H1 (cell line): ENCODE measurements around the gene MINDY1. TPM values are rescaled to one million over a fixed set of nuclear protein-coding genes. Genes with fewer than 3 reads are reported as not detected.

Experiments used
- BACH1 ChIP-seq: IDR thresholded peaks from 2 replicates; pipeline ENCODE4 v1.6.1; 2012; ENCODE audit warnings: low read length, improper control_type of control experiment
- BRCA1 ChIP-seq: IDR thresholded peaks from 2 replicates; pipeline ENCODE4 v1.6.1; 2012; ENCODE audit warnings: low read depth, low read length, improper control_type of control experiment
- CBX8 ChIP-seq: fragments of 300-800, 300-1000 bp; sonication (generic); IDR thresholded peaks from 2 replicates; pipeline ENCODE4 v1.7.1; 2016; ENCODE audit warnings: low read depth, low read length, borderline replicate concordance
- CEBPB ChIP-seq: IDR thresholded peaks from 2 replicates; pipeline ENCODE4 v1.6.1; 2012; ENCODE audit warnings: low read depth, low read length
- CHD1 ChIP-seq: IDR thresholded peaks from 2 replicates; pipeline ENCODE4 v1.6.1; 2012; ENCODE audit warnings: low read depth, low read length, improper control_type of control experiment
- CTBP2 ChIP-seq: IDR thresholded peaks from 2 replicates; pipeline ENCODE4 v1.7.0; 2011; ENCODE audit warnings: borderline replicate concordance, mild to moderate bottlenecking, moderate library complexity, mixed read lengths, low read length; ENCODE audit not compliant: insufficient read depth, insufficient read length
- E2F6 ChIP-seq: IDR thresholded peaks from 2 replicates; pipeline ENCODE4 v1.6.1; 2012; ENCODE audit warnings: inconsistent platforms
- EP300 ChIP-seq, 2 experiments: IDR thresholded peaks; 1 replicate in 1 of 2; 2 replicates in 1 of 2; pipeline ENCODE4 v1.6.1; 2011 to 2012; ENCODE audit warnings: low read depth in 2 of 2, low read length in 2 of 2, mild to moderate bottlenecking in 2 of 2, borderline replicate concordance in 1 of 2, inconsistent platforms in 1 of 2, moderate library complexity in 1 of 2
- GTF2F1 ChIP-seq: IDR thresholded peaks from 2 replicates; pipeline ENCODE4 v1.6.1; 2012; ENCODE audit warnings: low read depth, low read length, improper control_type of control experiment, borderline replicate concordance
- HDAC2 ChIP-seq, 2 experiments: fragments of 300-600 bp in 1 of 2; sonication (generic) in 1 of 2; IDR thresholded peaks; 2 replicates each; pipeline ENCODE4 v1.6.1; 2011 to 2012; ENCODE audit warnings: low read depth in 2 of 2, low read length in 2 of 2, mild to moderate bottlenecking in 2 of 2, moderate library complexity in 2 of 2, borderline replicate concordance in 1 of 2, inconsistent platforms in 1 of 2
- HDAC6 ChIP-seq: IDR thresholded peaks from one replicate; pipeline ENCODE4 v1.7.1; 2012; ENCODE audit warnings: low read depth, mild to moderate bottlenecking, inconsistent platforms, low read length, moderate library complexity
- JUND ChIP-seq: IDR thresholded peaks from 2 replicates; pipeline ENCODE4 v1.6.1; 2011; ENCODE audit warnings: mild to moderate bottlenecking, improper control_type of control experiment, low read length
- MAFK ChIP-seq: IDR thresholded peaks from 2 replicates; pipeline ENCODE4 v1.6.1; 2012; ENCODE audit warnings: low read depth, mild to moderate bottlenecking, improper control_type of control experiment, low read length
- MAX ChIP-seq: IDR thresholded peaks from 2 replicates; pipeline ENCODE4 v1.6.1; 2012; ENCODE audit warnings: inconsistent platforms
- NANOG ChIP-seq: IDR thresholded peaks from 2 replicates; pipeline ENCODE4 v1.6.1; 2011; ENCODE audit warnings: low read length, low read depth, mild to moderate bottlenecking, inconsistent platforms; ENCODE audit not compliant: insufficient read depth, poor library complexity, severe bottlenecking
- PHF8 ChIP-seq: fragments of 200-600 bp; sonication (generic); conservative IDR thresholded peaks from 2 replicates; pipeline ENCODE4 v1.7.1; 2012; ENCODE audit warnings: low read depth, mild to moderate bottlenecking, inconsistent platforms, low read length, moderate library complexity
- POLR2AphosphoS5 ChIP-seq: IDR thresholded peaks from 2 replicates; pipeline ENCODE4 v1.6.1; 2011; ENCODE audit warnings: low read depth, low read length
- RAD21 ChIP-seq, 2 experiments: IDR thresholded peaks in 1 of 2; conservative IDR thresholded peaks in 1 of 2; 2 replicates each; pipeline ENCODE4 v1.6.1; 2011; ENCODE audit warnings: low read depth in 2 of 2, low read length in 2 of 2, improper control_type of control experiment in 1 of 2, inconsistent platforms in 1 of 2, mild to moderate bottlenecking in 1 of 2, moderate library complexity in 1 of 2
- RXRA ChIP-seq: IDR thresholded peaks from 2 replicates; pipeline ENCODE4 v1.6.1; 2011; ENCODE audit warnings: low read depth, mild to moderate bottlenecking, low read length, moderate library complexity; ENCODE audit not compliant: insufficient read depth
- SRF ChIP-seq: IDR thresholded peaks from 2 replicates; pipeline ENCODE4 v1.6.1; 2011; ENCODE audit warnings: mild to moderate bottlenecking, low read depth, low read length, moderate library complexity
- SUZ12 ChIP-seq: fragments of 200-600 bp; sonication (generic); IDR thresholded peaks from 2 replicates; pipeline ENCODE4 v1.6.1; 2012; ENCODE audit warnings: mild to moderate bottlenecking, inconsistent platforms, low read length, moderate library complexity, mixed read lengths
- TAF1 ChIP-seq: IDR thresholded peaks from 2 replicates; pipeline ENCODE4 v1.6.1; 2011; ENCODE audit warnings: mild to moderate bottlenecking, low read depth, low read length
- TAF7 ChIP-seq: optimal IDR thresholded peaks from 2 replicates; pipeline ENCODE3; 2011; ENCODE audit warnings: low read depth, mild to moderate bottlenecking, inconsistent platforms, low read length, moderate library complexity, borderline replicate concordance
- polyA plus RNA-seq, 7 experiments: library from polyadenylated mRNA; depleted of rRNA in 3 of 7; stranded (reverse) in 5 of 7; unstranded in 2 of 7; fragments of >200 nt in 5 of 7; fragments of 200-250 nt in 2 of 7; gene quantifications; 1 replicate in 5 of 7; 2 replicates in 1 of 7; 4 replicates in 1 of 7; pipeline versions ENCODE4 v1.2.1 to v1.2.3, GENCODE V29; 2011 to 2013; ENCODE audit warnings: missing spikeins in 2 of 7, mixed read lengths in 2 of 7
- total RNA-seq: library from RNA; stranded (reverse); fragmentation: NEBNext Ultra II Directional; extraction: Animal tissue kit (Norgen Biotek cat#: 25700); gene quantifications from 2 replicates; pipeline ENCODE4 v1.2.1, GENCODE V29; 2021

The MINDY1 gene
- total and polyA plus RNA-seq, 2 of the 8 experiments (the other 6 are each of a cell fraction or from before 2014, with no cell fraction given), result 10.3 to 11.4 TPM

GRCh38 chr1:151006327-151007052 lies at the start of gene MINDY1 (continued):
- TF ChIP-seq EP300 (IDR thresholded peaks at IDR 0.05; ENCODE audit: borderline replicate concordance in 1 of 2, low read depth in 2 of 2, low read length in 2 of 2) (no peak), BACH1 (no peak), CEBPB (no peak), HDAC6 (no peak), JUND (no peak), GTF2F1 (no peak), CTBP2 (no peak), SRF (no peak), RAD21 (IDR thresholded peaks at IDR 0.05 in 1 of 2, conservative IDR thresholded peaks at IDR 0.05 in 1 of 2; ENCODE audit: low read depth in 2 of 2, low read length in 2 of 2) (peak; percentile 59 to 66), MAFK (no peak), CBX8 (no peak), HDAC2 (IDR thresholded peaks at IDR 0.05; ENCODE audit: borderline replicate concordance in 1 of 2, low read depth in 2 of 2, low read length in 2 of 2) (no peak), TAF7 (peak; percentile 18), MAX (no peak), NANOG (no peak), POLR2AphosphoS5 (peak; percentile 69), SUZ12 (no peak), CHD1 (no peak), E2F6 (no peak), RXRA (no peak), PHF8 (0 out of 2 replicates have a peak, but pooled peaks have one; percentile 24), BRCA1 (no peak), TAF1 (peak; percentile 66)
